Skeletal muscle satellite cell (primary cell): ENCODE measurements around the gene EFCC1.

Experiments
- H3K27me3 ChIP-seq: 2 replicates; pipeline ENCODE4 v1.7.0; 2013; ENCODE audit warnings: low read length; ENCODE audit not compliant: control insufficient read depth, insufficient read depth
- H3K36me3 ChIP-seq: 2 replicates; pipeline ENCODE4 v1.7.0; 2013; ENCODE audit warnings: mild to moderate bottlenecking, control low read depth, low read length; ENCODE audit not compliant: insufficient read depth
- H3K4me1 ChIP-seq: 2 replicates; pipeline ENCODE4 v1.7.0; 2013; ENCODE audit warnings: low read length; ENCODE audit not compliant: control insufficient read depth, insufficient read depth
- H3K4me2 ChIP-seq: 2 replicates; pipeline ENCODE4 v1.7.0; 2013; ENCODE audit warnings: mild to moderate bottlenecking, low read length
- H3K4me3 ChIP-seq: 2 replicates; pipeline ENCODE4 v1.7.0; 2013; ENCODE audit warnings: low read length
- H3K9ac ChIP-seq: 2 replicates; pipeline ENCODE4 v1.7.0; 2013; ENCODE audit warnings: mild to moderate bottlenecking, low read depth, low read length, moderate library complexity
- H3K9me3 ChIP-seq: replicated peaks from 2 replicates; pipeline ENCODE4 v1.7.0; 2013; ENCODE audit warnings: mild to moderate bottlenecking, control low read depth, low read length

EFCC1 gene

GRCh38 chr3:129036222-129037092 lies 35.4 kb downstream of the EFCC1 start:
- no peaks in the 10 kb centered on the region for H3K4me1 ChIP-seq
- no peaks in the 10 kb centered on the region for H3K9me3 ChIP-seq
- H3K36me3 ChIP-seq: no peaks in the 10 kb centered on the region
- H3K27me3 ChIP-seq: peaks cover 52% of the 10 kb centered on the region
- no peak overlapping the region for H3K4me3 ChIP-seq
- no peak overlapping the region for H3K9ac ChIP-seq
- H3K4me2 ChIP-seq: no peak overlapping the region

- no peaks in the 10 kb centered on the region for H3K4me1 ChIP-seq
- no peak overlapping the region for H3K4me2 ChIP-seq
- H3K27me3 ChIP-seq: peaks cover 57% of the 10 kb centered on the region
- no peak overlapping the region for H3K9ac ChIP-seq
- no peaks in the 10 kb centered on the region for H3K36me3 ChIP-seq
- no peak overlapping the region for H3K4me3 ChIP-seq
- no peaks in the 10 kb centered on the region for H3K9me3 ChIP-seq
These were observed 36.0 kb downstream of the EFCC1 start for GRCh38 chr3:129037093-129037419.

DNA sequence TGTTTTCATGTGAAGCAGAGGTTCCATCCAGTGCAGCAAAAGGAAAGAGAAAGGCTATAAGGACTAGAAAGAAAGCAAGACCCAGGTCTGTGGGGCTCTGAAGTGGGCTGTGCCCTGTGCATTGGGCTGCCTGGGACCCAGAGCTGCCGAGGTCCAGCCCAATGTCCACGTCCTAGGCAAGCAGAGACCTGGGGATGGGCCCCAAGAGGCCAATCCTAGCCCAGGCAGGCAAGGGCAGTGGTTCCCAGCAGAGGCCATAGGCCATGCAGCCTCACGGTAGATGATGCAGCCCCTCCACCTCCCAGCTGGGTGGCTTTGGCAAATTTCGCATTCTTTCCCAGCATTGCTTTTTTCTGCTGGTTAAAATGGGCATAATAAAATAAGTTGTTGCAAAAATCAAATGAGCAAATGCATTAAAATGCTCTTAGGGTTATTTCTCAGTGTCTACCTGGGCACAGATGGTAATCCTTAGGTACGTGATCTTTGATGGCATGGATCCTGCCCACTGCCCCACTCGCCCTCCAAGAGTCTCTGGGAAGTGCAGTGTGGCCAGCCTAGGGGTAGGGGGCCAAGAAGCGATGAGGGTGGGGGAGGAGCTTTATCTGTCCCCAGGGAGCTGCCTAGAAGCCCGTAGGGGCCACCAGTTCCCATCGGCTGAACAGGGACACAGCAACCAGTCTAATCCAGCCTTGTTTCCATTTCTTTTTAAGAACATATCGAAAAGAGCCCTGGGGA lies 37.2 kb downstream of the EFCC1 start:
- Histone ChIP-seq H3K27me3 (peaks cover 57% of the 10 kb centered on the region), H3K4me3 (no peak overlapping the region), H3K36me3 (no peaks in the 10 kb centered on the region), H3K9ac (no peak overlapping the region), H3K9me3 (no peaks in the 10 kb centered on the region), H3K4me2 (no peak overlapping the region), H3K4me1 (no peaks in the 10 kb centered on the region)

GRCh38 chr3:129039271-129040038 lies 38.4 kb downstream of the EFCC1 start:
- Histone ChIP-seq H3K9ac (no peak overlapping the region), H3K4me1 (no peaks in the 10 kb centered on the region), H3K27me3 (peaks cover 59% of the 10 kb centered on the region), H3K4me3 (no peak overlapping the region), H3K36me3 (no peaks in the 10 kb centered on the region), H3K9me3 (no peaks in the 10 kb centered on the region), H3K4me2 (no peak overlapping the region)

- H3K9me3 ChIP-seq: no peaks in the 10 kb centered on the region
These were observed 38.9 kb downstream of the EFCC1 start for GRCh38 chr3:129040039-129040336.

GRCh38 chr3:129040579-129041300 lies 39.6 kb downstream of the EFCC1 start:
- no peaks in the 10 kb centered on the region for H3K36me3 ChIP-seq
- no peak overlapping the region for H3K4me3 ChIP-seq
- no peak overlapping the region for H3K4me2 ChIP-seq
- H3K9me3 ChIP-seq: no peaks in the 10 kb centered on the region
- H3K9ac ChIP-seq: no peak overlapping the region
- peaks cover 63% of the 10 kb centered on the region for H3K27me3 ChIP-seq
- peaks cover 1% of the 10 kb centered on the region for H3K4me1 ChIP-seq

More at GRCh38 chr3:129040039-129040336, 38.9 kb downstream of the EFCC1 start:
- no peak overlapping the region for H3K4me2 ChIP-seq
- H3K9ac ChIP-seq: no peak overlapping the region
- H3K4me1 ChIP-seq: no peaks in the 10 kb centered on the region
- no peak overlapping the region for H3K4me3 ChIP-seq
- H3K36me3 ChIP-seq: no peaks in the 10 kb centered on the region
- H3K27me3 ChIP-seq: peaks cover 58% of the 10 kb centered on the region

GRCh38 chr3:129045675-129046036 lies 44.6 kb downstream of the EFCC1 start:
- no peaks in the 10 kb centered on the region for H3K36me3 ChIP-seq
- no peak overlapping the region for H3K9ac ChIP-seq
- H3K9me3 ChIP-seq: no peaks in the 10 kb centered on the region
- H3K27me3 ChIP-seq: peaks cover 49% of the 10 kb centered on the region
- H3K4me1 ChIP-seq: peaks cover 4% of the 10 kb centered on the region
- peak overlapping the region; percentile 34 for H3K4me3 ChIP-seq
- H3K4me2 ChIP-seq: peak overlapping the region; percentile 42

DNA sequence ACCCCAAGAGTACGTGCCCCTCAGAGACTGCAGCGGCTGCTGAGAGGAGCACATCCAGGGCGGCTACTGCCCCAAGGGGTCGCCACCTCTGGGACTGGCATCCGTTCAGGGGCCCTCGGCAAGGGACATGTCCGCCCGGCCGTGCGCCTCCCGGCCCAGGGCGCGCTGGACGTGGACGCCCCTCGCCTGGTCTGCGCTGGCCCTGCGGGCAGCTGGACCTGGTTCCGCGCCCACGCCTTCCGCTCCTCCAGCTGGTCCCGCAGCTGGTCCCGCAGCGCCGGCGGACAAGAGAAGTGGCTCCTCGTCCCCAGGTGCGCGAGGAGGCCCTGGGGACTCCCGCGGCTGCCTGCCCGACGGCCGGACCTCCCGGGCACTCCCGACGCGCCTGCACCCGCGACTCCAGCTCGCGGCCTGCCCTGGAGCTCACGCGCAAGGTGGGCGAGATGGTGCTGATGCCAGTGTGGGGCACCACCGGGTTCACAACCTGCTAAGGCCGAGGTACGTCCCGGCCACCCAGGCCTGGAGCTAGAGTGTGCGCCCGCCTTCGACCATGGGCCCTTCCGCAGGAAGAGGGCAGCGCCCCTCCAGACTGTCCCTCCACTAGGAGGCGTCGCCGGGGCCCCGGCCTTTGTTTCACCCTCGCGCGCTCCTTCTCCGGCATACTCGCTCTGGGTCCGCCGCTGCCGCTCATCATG lies 45.1 kb downstream of the EFCC1 start:
- H3K9me3 ChIP-seq: no peaks in the 10 kb centered on the region
- H3K4me3 ChIP-seq: peak overlapping the region; percentile 34
- H3K4me1 ChIP-seq: peaks cover 4% of the 10 kb centered on the region
- peaks cover 53% of the 10 kb centered on the region for H3K27me3 ChIP-seq
- H3K36me3 ChIP-seq: no peaks in the 10 kb centered on the region
- H3K9ac ChIP-seq: no peak overlapping the region
- peak overlapping the region; percentile 42 for H3K4me2 ChIP-seq

DNA sequence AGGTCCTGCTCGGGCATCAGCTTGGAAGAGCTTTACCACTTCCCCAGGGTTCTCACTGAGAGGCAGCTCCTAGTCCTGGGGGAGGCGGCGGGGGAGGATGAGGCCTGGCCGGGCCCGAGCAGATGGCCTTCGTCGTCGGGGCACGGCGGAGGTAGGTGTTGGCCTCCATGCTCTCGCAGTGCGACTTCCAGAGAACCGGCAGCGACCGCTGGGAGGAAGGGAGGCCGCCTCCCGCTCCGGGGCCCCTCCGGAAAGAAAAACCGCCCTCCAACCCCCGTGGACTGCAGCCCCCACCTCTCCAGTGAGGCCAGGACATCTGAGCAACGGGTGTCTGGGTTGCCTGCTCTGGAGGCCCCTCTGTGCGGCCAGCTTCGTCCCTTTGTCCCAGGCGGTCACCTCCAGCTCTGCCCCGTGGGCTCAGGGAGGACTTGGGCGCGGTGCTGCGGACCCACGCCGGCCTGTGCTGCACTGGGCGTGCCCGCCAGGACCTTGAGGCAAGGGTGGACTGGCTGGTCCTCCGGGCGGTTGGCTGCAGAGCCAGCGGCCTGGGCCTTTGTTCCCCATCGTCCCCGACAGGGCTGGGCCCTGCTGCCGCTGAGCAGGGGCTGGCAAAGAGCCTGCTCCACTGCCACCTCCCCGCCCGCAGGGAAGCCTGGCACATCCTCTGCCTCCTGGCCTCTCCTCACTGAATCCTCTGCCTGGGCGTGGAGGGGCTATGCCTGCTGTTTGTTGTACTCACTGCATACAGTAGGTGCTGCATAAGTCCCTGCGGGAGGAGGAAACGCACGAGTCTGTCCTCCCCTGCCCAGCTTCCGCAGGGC lies 45.8 kb downstream of the EFCC1 start:
- Histone ChIP-seq H3K4me3 (no peak overlapping the region), H3K27me3 (peaks cover 50% of the 10 kb centered on the region), H3K9me3 (no peaks in the 10 kb centered on the region), H3K36me3 (no peaks in the 10 kb centered on the region), H3K4me1 (peaks cover 4% of the 10 kb centered on the region), H3K9ac (no peak overlapping the region), H3K4me2 (no peak overlapping the region)

DNA sequence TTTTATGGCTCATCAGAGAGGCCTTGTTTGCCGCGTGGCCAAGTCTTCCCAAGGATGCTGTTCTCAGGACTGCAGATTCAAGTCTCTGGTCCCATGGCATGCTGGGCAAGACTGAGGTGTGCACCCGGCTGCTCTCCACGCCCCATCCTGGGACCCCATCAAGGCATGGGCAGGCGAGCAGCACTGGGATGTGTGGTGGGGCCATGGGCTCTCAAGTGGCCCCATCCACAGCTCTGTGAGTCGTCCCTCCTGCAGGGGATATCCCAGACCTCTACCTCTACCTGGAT lies 46.4 kb downstream of the EFCC1 start:
- H3K36me3 ChIP-seq: no peaks in the 10 kb centered on the region
- no peak overlapping the region for H3K4me3 ChIP-seq
- H3K9ac ChIP-seq: no peak overlapping the region
- no peak overlapping the region for H3K4me2 ChIP-seq
- H3K27me3 ChIP-seq: peaks cover 44% of the 10 kb centered on the region
- H3K9me3 ChIP-seq: no peaks in the 10 kb centered on the region
- peaks cover 4% of the 10 kb centered on the region for H3K4me1 ChIP-seq
